ENCODE results near the gene ZFP69.
A peak's percentile ranks its signal among the peaks of the same experiment; 100 is the strongest.

ZFP69 gene

GRCh38 chr1:40449684-40450494 lies 27.2 kb upstream of the ZFP69 start, which contains the start of gene ZFP69B:
ZFP69B (plus strand) TSS chr1:40450476; CDS start chr1:40450962, 486 bp downstream.
- Histone ChIP-seq H3K36me3 (ENCODE audit: insufficient read depth, insufficient read length, low read length) (peaks cover 8% of the 10 kb centered on the region), H3K4me3 (ENCODE audit: insufficient read length, low read depth) (peak within 1 kb of the TSS; percentile 76), H3K4me1 (ENCODE audit: insufficient read depth, insufficient read length) (peaks cover 3% of the 10 kb centered on the region), H3K9ac (ENCODE audit: insufficient read length, low read depth) (peak within 1 kb of the TSS; percentile 85), H3K27me3 (ENCODE audit: insufficient read depth, insufficient read length) (no peaks in the 10 kb centered on the region), H3K9me3 (ENCODE audit: insufficient read depth, low read length) (peaks cover 67% of the 10 kb centered on the region)
- peak; percentile 93 for DNase-seq (ENCODE audit: low read depth, low spot score)
- TF ChIP-seq ZNF274 (IDR thresholded peaks at IDR 0.05; ENCODE audit: low read depth, low read length), result no peak

GRCh38 chr1:40450495-40451237 lies 26.4 kb upstream of the ZFP69 start:
- H3K9me3 ChIP-seq (ENCODE audit: insufficient read depth, low read length), result peaks cover 67% of the 10 kb centered on the region

GRCh38 chr1:40451238-40451585 lies 25.9 kb upstream of the ZFP69 start:
- Histone ChIP-seq H3K36me3 (ENCODE audit: insufficient read depth, insufficient read length, low read length) (peaks cover 12% of the 10 kb centered on the region), H3K9ac (ENCODE audit: insufficient read length, low read depth) (no peak overlapping the region), H3K4me1 (ENCODE audit: insufficient read depth, insufficient read length) (peaks cover 3% of the 10 kb centered on the region), H3K27me3 (ENCODE audit: insufficient read depth, insufficient read length) (no peaks in the 10 kb centered on the region), H3K4me3 (ENCODE audit: insufficient read length, low read depth) (peak overlapping the region; percentile 76), H3K9me3 (ENCODE audit: insufficient read depth, low read length) (peaks cover 67% of the 10 kb centered on the region)
- DNase-seq (ENCODE audit: low read depth, low spot score), result no peak
- TF ChIP-seq YY1 (IDR thresholded peaks at IDR 0.05; ENCODE audit: insufficient read depth, insufficient read length), result no peak
- no peak for TF ChIP-seq SUZ12 (IDR thresholded peaks at IDR 0.05; ENCODE audit: extremely low read depth, insufficient read depth, insufficient read length)
- no peak for TF ChIP-seq ZNF274 (IDR thresholded peaks at IDR 0.05; ENCODE audit: low read depth, low read length)

More at GRCh38 chr1:40450495-40451237, 26.4 kb upstream of the ZFP69 start:
- TF ChIP-seq ZNF274 (IDR thresholded peaks at IDR 0.05; ENCODE audit: low read depth, low read length) (no peak), YY1 (IDR thresholded peaks at IDR 0.05; ENCODE audit: insufficient read depth, insufficient read length) (no peak)
- Histone ChIP-seq H3K36me3 (ENCODE audit: insufficient read depth, insufficient read length, low read length) (peaks cover 12% of the 10 kb centered on the region), H3K9ac (ENCODE audit: insufficient read length, low read depth) (peak overlapping the region; percentile 85), H3K27me3 (ENCODE audit: insufficient read depth, insufficient read length) (no peaks in the 10 kb centered on the region), H3K4me3 (ENCODE audit: insufficient read length, low read depth) (peak overlapping the region; percentile 76), H3K4me1 (ENCODE audit: insufficient read depth, insufficient read length) (peaks cover 3% of the 10 kb centered on the region)
- DNase-seq (ENCODE audit: low read depth, low spot score), result no peak

GRCh38 chr1:40454873-40455272 lies 22.2 kb upstream of the ZFP69 start:
- H3K27me3 ChIP-seq (ENCODE audit: insufficient read depth, insufficient read length), result no peaks in the 10 kb centered on the region
- DNase-seq (ENCODE audit: low read depth, low spot score), result no peak
- peaks cover 3% of the 10 kb centered on the region for H3K4me1 ChIP-seq (ENCODE audit: insufficient read depth, insufficient read length)
- TF ChIP-seq SUZ12 (IDR thresholded peaks at IDR 0.05; ENCODE audit: extremely low read depth, insufficient read depth, insufficient read length) (no peak), YY1 (IDR thresholded peaks at IDR 0.05; ENCODE audit: insufficient read depth, insufficient read length) (no peak), ZNF274 (IDR thresholded peaks at IDR 0.05; ENCODE audit: low read depth, low read length) (no peak)
- H3K4me3 ChIP-seq (ENCODE audit: insufficient read length, low read depth), result no peak overlapping the region
- peaks cover 39% of the 10 kb centered on the region for H3K36me3 ChIP-seq (ENCODE audit: insufficient read depth, insufficient read length, low read length)
- H3K9ac ChIP-seq (ENCODE audit: insufficient read length, low read depth), result no peak overlapping the region
- H3K9me3 ChIP-seq (ENCODE audit: insufficient read depth, low read length), result peaks cover 85% of the 10 kb centered on the region

GRCh38 chr1:40462956-40463590 lies 14.0 kb upstream of the ZFP69 start:
- Histone ChIP-seq H3K36me3 (ENCODE audit: insufficient read depth, insufficient read length, low read length) (peaks cover 28% of the 10 kb centered on the region), H3K4me3 (ENCODE audit: insufficient read length, low read depth) (no peak overlapping the region), H3K27me3 (ENCODE audit: insufficient read depth, insufficient read length) (no peaks in the 10 kb centered on the region), H3K4me1 (ENCODE audit: insufficient read depth, insufficient read length) (no peaks in the 10 kb centered on the region), H3K9me3 (ENCODE audit: insufficient read depth, low read length) (peaks cover 100% of the 10 kb centered on the region), H3K9ac (ENCODE audit: insufficient read length, low read depth) (no peak overlapping the region)
- no peak for TF ChIP-seq YY1 (IDR thresholded peaks at IDR 0.05; ENCODE audit: insufficient read depth, insufficient read length)
- no peak for TF ChIP-seq SUZ12 (IDR thresholded peaks at IDR 0.05; ENCODE audit: extremely low read depth, insufficient read depth, insufficient read length)
- TF ChIP-seq ZNF274 (IDR thresholded peaks at IDR 0.05; ENCODE audit: low read depth, low read length), result peak; percentile 100
- no peak for DNase-seq (ENCODE audit: low read depth, low spot score)

GRCh38 chr1:40469327-40469726 lies 7.8 kb upstream of the ZFP69 start:
- peaks cover 87% of the 10 kb centered on the region for H3K9me3 ChIP-seq (ENCODE audit: insufficient read depth, low read length)
- no peak overlapping the region for H3K4me3 ChIP-seq (ENCODE audit: insufficient read length, low read depth)
- no peaks in the 10 kb centered on the region for H3K27me3 ChIP-seq (ENCODE audit: insufficient read depth, insufficient read length)
- no peaks in the 10 kb centered on the region for H3K4me1 ChIP-seq (ENCODE audit: insufficient read depth, insufficient read length)
- no peak for DNase-seq (ENCODE audit: low read depth, low spot score)
- H3K9ac ChIP-seq (ENCODE audit: insufficient read length, low read depth), result no peak overlapping the region
- H3K36me3 ChIP-seq (ENCODE audit: insufficient read depth, insufficient read length, low read length), result peaks cover under 1% of the 10 kb centered on the region
- TF ChIP-seq SUZ12 (IDR thresholded peaks at IDR 0.05; ENCODE audit: extremely low read depth, insufficient read depth, insufficient read length) (no peak), ZNF274 (IDR thresholded peaks at IDR 0.05; ENCODE audit: low read depth, low read length) (no peak)

GRCh38 chr1:40475268-40475667 lies 1.8 kb upstream of the ZFP69 start:
- no peak overlapping the region for H3K4me3 ChIP-seq (ENCODE audit: insufficient read length, low read depth)
- no peak for DNase-seq (ENCODE audit: low read depth, low spot score)
- no peaks in the 10 kb centered on the region for H3K4me1 ChIP-seq (ENCODE audit: insufficient read depth, insufficient read length)
- peaks cover 47% of the 10 kb centered on the region for H3K9me3 ChIP-seq (ENCODE audit: insufficient read depth, low read length)
- peaks cover 9% of the 10 kb centered on the region for H3K27me3 ChIP-seq (ENCODE audit: insufficient read depth, insufficient read length)
- TF ChIP-seq YY1 (IDR thresholded peaks at IDR 0.05; ENCODE audit: insufficient read depth, insufficient read length), result no peak
- no peak for TF ChIP-seq ZNF274 (IDR thresholded peaks at IDR 0.05; ENCODE audit: low read depth, low read length)
- no peak for TF ChIP-seq SUZ12 (IDR thresholded peaks at IDR 0.05; ENCODE audit: extremely low read depth, insufficient read depth, insufficient read length)
- no peak overlapping the region for H3K9ac ChIP-seq (ENCODE audit: insufficient read length, low read depth)
- H3K36me3 ChIP-seq (ENCODE audit: insufficient read depth, insufficient read length, low read length), result peaks cover 9% of the 10 kb centered on the region

Measured in NT2/D1 (cell line).